OCI-LY1 (cell line): ENCODE results near the gene GNG12.

Experiments used
- EZH2 ChIP-seq: fragments of 200-600 bp; sonication (generic), shearing (Covaris generic); IDR thresholded peaks from 2 replicates; pipeline ENCODE4 v1.8.0; 2017; ENCODE audit warnings: borderline replicate concordance, mixed run types, mild to moderate bottlenecking, antibody characterized with exemption, low read length, moderate library complexity, mixed read lengths
- TF ChIP-seq, protein P1 (sequence below): fragments of 200-600 bp; sonication (generic), shearing (Covaris generic); IDR thresholded peaks from 2 replicates; pipeline ENCODE4 v1.5.1; 2017; ENCODE audit warnings: mild to moderate bottlenecking, antibody characterized with exemption, low read length, moderate library complexity, mixed read lengths

- TF ChIP-seq, protein P1, sequence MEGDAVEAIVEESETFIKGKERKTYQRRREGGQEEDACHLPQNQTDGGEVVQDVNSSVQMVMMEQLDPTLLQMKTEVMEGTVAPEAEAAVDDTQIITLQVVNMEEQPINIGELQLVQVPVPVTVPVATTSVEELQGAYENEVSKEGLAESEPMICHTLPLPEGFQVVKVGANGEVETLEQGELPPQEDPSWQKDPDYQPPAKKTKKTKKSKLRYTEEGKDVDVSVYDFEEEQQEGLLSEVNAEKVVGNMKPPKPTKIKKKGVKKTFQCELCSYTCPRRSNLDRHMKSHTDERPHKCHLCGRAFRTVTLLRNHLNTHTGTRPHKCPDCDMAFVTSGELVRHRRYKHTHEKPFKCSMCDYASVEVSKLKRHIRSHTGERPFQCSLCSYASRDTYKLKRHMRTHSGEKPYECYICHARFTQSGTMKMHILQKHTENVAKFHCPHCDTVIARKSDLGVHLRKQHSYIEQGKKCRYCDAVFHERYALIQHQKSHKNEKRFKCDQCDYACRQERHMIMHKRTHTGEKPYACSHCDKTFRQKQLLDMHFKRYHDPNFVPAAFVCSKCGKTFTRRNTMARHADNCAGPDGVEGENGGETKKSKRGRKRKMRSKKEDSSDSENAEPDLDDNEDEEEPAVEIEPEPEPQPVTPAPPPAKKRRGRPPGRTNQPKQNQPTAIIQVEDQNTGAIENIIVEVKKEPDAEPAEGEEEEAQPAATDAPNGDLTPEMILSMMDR, result no peak
- no peak for TF ChIP-seq EZH2
Measured at GRCh38 chr1:67777440-67777839, 55.8 kb downstream of the GNG12 start.
